Activated CD8-positive, alpha-beta memory T cell treated with anti-CD3 and anti-CD28 coated beads for 1 hour (primary cell): Measurements from ENCODE around the gene IL22RA1.

Experiments
- DNase-seq, 2 donors: peaks; one replicate each; pipeline ENCODE4 v3.0.0-alpha.2; 2020; ENCODE audit warnings: low read depth in 1 of 2; ENCODE audit errors: extremely low read depth in 1 of 2

IL22RA1 gene

GRCh38 chr1:24118410-24119242 is 24.3 kb downstream of the IL22RA1 start:
- DNase-seq = no peak

GRCh38 chr1:24117722-24118409 is 25.1 kb downstream of the IL22RA1 start:
- no peak for DNase-seq

DNA sequence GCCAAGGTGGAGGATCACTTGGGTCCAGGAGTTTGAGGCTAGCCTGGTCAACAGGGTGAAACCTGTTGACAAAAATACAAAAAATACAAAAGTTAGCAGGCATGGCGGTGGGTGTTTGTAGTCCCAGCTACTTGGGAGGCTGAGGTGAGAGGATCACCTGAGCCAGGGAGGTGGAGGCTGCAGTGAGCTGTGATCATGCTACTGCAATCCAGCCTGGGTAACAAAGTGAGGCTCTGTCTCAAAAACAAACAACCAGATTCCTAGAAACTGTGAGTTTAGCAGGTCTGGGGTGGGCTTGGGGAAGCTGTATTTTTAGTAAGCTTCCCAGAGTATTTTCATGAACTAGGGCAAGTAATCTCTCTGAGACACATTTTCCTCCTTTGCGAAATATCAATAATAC is 25.8 kb downstream of the IL22RA1 start:
- no peak for DNase-seq

DNA sequence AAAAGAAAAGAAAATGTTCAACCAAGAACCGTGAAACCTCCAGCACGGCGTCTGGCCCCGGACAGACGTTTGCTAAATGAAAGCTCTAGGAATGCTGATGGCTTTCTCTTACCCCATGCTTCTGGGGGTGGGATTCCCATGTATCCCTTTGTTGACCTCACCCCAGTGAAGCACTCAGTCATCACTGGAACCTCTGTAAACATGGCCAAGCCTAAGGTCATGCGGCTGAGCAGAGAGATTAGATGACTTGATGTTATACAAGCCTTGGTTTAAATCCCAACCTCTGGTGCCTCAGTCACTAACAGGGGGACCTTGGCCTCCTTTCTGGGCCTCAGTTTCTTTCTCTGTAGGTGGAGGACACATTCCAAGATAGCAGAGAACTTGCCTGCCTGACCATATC is 28.2 kb downstream of the IL22RA1 start:
- no peak for DNase-seq

GRCh38 chr1:24113641-24114033 is 29.3 kb downstream of the IL22RA1 start:
- DNase-seq = no peak

GRCh38 chr1:24111996-24112779 is 30.8 kb downstream of the IL22RA1 start, which contains the start of gene MYOM3:
TSS of gene MYOM3 (minus strand) at chr1:24112135. CDS start at chr1:24108636, 3,499 bp downstream.
- peak in 1 of 2 donors; percentile 24 for DNase-seq

GRCh38 chr1:24111262-24111995 is 31.5 kb downstream of the IL22RA1 start:
- DNase-seq = no peak

- no peak for DNase-seq
Observed at GRCh38 chr1:24110642-24111261, 32.2 kb downstream of the IL22RA1 start.

DNA sequence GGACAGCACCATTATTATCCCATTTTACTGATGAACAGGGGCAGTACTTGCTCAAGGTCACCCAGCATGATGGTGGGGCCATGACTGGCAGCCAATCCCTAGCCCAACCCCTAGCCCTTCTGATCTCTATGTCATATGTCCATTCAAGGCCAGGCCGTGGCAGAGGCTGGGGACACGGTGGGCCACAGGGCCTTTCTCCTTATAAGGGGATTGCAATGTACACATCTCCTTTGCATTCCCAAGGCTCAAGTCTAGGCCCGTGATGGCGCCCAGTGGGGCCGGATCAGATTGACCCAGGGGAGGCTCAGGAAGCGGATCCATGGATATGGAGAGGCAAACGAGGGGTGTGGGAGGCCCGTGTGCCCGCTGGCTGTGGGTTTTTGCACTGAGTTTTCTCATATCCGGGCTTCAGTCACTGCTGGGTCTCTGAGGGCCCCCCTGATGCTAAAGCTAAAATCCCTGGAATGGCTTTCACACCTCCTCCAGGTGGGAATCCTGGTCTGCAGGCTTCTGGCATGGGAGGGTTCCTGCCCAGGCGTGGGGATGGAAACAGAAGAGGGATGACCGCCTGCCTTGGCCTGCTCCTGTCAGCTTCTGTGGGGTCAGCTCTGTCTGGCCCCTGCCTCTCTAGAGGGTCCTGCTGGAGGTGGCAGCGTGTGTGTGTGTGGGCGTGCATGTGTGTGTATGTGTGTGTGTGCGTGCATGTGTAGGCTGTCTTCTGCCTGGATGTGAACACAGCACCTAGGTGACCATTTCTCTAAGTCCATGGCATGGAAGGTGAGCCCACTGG is 33.1 kb downstream of the IL22RA1 start:
- no peak for DNase-seq

DNA sequence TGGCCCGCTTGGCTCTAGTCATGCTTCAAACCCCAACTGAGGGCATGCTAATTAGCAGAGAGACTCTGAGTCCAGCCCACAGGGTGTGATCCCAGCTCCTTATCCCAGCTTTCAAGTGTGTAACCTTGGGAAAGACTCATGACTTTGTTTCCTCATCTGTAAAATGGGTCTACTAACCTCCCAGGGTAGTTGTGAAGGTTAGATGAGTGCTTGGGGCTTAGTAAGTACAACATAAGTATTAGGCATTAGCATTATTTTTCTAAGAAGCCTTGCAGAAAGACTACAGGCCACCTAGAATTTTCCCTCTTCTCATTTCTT is 33.8 kb downstream of the IL22RA1 start:
- no peak for DNase-seq

GRCh38 chr1:24108334-24109165 is 34.4 kb downstream of the IL22RA1 start:
- DNase-seq = no peak

- no peak for DNase-seq
Observed at GRCh38 chr1:24107462-24108138, 35.3 kb downstream of the IL22RA1 start.

DNA sequence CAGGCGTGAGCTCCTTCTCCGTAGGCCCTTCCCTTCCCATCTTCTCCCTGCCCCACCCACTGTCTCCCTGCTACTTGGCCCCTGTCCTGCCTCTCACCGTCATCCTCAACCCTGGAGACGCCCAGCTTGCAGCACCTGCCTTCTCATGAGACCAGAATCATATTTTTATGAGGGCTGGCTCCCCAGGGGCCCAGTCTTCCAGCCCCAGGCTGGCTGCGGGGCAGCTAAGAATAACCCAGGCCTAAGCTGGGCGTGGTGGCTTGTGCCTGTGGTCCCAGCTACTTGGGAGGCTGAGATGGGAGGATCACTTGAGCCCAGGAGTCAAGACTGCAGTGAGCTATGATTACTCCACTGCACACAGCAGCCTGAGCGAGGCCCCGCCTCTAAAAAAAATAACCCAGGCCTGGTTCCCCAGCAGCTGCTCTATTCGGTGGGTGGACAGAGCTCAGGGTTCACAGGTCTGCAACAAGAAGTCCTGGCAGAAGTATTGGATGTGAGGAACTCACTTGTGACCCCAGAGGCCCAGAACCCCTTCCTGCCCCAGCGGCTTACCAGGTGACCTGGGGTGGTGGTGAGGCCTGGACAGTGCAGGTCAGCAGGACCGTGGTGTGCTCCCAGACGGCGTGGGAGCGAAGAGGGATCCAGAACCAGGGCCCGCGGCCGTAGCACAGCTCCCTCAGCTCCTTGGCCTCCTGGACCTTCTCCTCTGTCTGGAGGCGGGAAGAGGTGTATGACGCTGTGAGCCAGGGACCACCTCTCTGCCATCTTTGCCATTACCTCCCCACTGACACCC is 37.4 kb downstream of the IL22RA1 start:
- DNase-seq = no peak

DNA sequence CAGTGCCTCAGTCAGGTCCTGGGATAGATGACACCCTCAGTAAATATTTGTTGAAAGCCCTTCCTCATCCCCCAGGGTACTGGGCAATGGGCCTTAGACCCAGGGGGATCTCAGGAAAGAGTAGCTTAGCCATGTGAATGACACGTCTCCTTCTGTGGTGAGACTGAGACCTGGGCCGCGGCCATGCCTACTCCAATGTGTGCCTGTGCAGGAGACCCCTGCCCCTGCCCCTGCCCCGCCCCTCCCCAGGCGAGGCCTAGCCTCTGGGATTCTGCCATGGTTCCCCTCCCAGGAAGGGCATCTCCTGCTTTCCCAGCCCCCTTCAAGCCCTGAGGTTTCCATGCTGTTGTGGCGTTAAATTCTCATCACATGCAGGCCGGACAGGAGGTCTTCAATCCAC is 38.1 kb downstream of the IL22RA1 start:
- DNase-seq = no peak

GRCh38 chr1:24103879-24104278 is 39.1 kb downstream of the IL22RA1 start:
- DNase-seq = no peak

DNA sequence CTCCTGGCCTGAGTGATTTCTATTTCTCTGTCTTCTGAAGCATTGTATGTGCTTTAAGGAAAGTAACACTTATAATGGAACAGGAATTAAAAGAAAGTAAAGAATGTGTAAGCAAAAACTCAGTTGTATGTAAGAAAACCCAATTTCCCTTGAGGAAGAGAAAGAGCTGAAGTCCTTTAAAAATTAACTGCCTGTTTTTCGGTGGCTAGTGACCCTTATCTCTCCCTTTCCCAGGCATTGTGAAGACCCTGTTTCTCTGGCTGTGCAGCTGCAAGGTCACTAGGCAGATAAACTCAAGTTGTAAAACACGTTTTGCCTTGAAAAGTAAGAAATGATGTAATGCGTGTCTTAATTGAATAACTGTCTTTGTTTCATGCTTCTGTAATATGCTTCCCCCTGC is 39.5 kb downstream of the IL22RA1 start:
- no peak for DNase-seq

GRCh38 chr1:24102961-24103360 is 40.0 kb downstream of the IL22RA1 start:
- no peak for DNase-seq
